ENCODE results near the gene EFNB2.

DNA sequence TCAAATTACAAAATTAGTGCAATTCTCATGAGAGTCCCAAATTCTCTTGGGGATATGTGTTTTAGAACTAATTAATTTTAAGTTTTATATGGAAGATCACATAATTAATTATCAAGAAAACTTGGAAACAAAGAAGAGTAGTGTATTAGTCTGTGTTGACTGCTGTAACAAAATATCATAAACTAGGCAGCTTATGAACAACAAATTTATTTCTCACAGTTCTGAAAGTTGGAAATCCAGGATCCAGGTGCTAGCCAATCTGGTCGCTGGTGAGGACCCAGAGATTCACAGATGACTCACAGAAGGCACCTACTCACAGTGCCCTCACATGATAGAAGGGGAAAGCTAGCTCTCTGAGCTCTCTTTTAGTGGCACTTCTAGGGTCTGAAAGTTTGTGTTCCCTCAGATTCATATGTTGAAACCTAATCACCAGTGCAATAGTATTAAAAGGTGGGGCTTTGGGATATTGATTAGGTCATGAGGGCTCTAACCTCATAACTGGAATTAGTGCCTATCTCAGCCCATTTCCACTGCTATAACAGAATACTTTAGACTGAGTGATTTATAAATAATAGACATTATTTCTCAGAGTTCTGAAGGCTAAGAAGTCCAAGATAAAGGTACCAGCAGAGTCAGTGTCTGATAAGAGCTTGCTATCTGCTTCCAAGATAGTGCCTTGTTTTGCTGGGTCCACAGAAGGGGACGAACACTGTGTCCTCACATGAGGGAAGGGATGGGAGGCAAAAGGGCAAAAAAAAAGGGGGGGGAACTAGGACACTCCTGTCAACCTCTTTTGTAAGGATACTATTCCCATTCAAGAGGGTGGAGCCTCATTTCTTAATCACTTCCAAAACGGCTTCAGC lies 34.0 kb upstream of the EFNB2 start:
- TF ChIP-seq, protein P1, sequence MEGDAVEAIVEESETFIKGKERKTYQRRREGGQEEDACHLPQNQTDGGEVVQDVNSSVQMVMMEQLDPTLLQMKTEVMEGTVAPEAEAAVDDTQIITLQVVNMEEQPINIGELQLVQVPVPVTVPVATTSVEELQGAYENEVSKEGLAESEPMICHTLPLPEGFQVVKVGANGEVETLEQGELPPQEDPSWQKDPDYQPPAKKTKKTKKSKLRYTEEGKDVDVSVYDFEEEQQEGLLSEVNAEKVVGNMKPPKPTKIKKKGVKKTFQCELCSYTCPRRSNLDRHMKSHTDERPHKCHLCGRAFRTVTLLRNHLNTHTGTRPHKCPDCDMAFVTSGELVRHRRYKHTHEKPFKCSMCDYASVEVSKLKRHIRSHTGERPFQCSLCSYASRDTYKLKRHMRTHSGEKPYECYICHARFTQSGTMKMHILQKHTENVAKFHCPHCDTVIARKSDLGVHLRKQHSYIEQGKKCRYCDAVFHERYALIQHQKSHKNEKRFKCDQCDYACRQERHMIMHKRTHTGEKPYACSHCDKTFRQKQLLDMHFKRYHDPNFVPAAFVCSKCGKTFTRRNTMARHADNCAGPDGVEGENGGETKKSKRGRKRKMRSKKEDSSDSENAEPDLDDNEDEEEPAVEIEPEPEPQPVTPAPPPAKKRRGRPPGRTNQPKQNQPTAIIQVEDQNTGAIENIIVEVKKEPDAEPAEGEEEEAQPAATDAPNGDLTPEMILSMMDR (IDR thresholded peaks at IDR 0.05; ENCODE audit: insufficient read depth, low read length), result no peak
- TF ChIP-seq POLR2AphosphoS5 (IDR thresholded peaks at IDR 0.05; ENCODE audit: low read depth) (no peak), SPI1 (IDR thresholded peaks at IDR 0.05; ENCODE audit: borderline replicate concordance, low read depth) (no peak)
- TF ChIP-seq, protein P2, sequence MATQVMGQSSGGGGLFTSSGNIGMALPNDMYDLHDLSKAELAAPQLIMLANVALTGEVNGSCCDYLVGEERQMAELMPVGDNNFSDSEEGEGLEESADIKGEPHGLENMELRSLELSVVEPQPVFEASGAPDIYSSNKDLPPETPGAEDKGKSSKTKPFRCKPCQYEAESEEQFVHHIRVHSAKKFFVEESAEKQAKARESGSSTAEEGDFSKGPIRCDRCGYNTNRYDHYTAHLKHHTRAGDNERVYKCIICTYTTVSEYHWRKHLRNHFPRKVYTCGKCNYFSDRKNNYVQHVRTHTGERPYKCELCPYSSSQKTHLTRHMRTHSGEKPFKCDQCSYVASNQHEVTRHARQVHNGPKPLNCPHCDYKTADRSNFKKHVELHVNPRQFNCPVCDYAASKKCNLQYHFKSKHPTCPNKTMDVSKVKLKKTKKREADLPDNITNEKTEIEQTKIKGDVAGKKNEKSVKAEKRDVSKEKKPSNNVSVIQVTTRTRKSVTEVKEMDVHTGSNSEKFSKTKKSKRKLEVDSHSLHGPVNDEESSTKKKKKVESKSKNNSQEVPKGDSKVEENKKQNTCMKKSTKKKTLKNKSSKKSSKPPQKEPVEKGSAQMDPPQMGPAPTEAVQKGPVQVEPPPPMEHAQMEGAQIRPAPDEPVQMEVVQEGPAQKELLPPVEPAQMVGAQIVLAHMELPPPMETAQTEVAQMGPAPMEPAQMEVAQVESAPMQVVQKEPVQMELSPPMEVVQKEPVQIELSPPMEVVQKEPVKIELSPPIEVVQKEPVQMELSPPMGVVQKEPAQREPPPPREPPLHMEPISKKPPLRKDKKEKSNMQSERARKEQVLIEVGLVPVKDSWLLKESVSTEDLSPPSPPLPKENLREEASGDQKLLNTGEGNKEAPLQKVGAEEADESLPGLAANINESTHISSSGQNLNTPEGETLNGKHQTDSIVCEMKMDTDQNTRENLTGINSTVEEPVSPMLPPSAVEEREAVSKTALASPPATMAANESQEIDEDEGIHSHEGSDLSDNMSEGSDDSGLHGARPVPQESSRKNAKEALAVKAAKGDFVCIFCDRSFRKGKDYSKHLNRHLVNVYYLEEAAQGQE (IDR thresholded peaks at IDR 0.05; ENCODE audit: insufficient replicate concordance, low read depth), result no peak

Data from HL-60 (cell line).